B cell (primary cell): ENCODE measurements around the gene DSCAML1.

ENCODE experiments used
- EZH2 ChIP-seq: IDR thresholded peaks from 2 replicates; pipeline ENCODE4 v1.6.1; 2012; ENCODE audit warnings: borderline replicate concordance, low read depth, mild to moderate bottlenecking, moderate library complexity, low read length; ENCODE audit not compliant: insufficient read depth, poor library complexity, severe bottlenecking
- TF ChIP-seq, protein P1 (sequence below): fragments of 200-600 bp; IDR thresholded peaks from one replicate; pipeline ENCODE4 v1.8.0; 2022; ENCODE audit warnings: antibody characterized with exemption, mild to moderate bottlenecking

DNA sequence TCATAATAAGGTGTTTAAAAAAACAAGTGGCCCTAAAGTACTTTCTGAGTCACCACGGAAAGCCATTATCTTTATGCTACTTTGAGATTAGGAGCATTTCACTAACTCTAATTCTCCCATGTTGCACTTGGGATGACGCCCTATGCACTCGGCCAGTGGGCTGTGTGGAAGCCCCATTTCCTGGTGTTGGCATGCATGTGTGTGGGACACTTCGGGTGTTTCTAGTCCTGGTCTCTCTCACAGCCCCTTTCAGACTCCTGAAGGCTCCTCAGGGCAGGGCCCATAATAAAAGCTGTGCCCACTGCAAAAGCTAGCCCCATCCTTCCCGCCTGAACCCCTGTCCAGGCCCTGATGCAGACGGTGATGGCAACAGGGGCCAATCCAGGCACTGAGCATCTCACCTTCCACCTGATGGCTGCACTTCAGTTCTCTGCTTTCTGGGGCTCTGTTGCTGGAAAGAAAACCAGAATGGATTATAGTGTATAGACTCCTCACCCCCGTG lies 42.4 kb upstream of the DSCAML1 start:
- TF ChIP-seq, protein P1, sequence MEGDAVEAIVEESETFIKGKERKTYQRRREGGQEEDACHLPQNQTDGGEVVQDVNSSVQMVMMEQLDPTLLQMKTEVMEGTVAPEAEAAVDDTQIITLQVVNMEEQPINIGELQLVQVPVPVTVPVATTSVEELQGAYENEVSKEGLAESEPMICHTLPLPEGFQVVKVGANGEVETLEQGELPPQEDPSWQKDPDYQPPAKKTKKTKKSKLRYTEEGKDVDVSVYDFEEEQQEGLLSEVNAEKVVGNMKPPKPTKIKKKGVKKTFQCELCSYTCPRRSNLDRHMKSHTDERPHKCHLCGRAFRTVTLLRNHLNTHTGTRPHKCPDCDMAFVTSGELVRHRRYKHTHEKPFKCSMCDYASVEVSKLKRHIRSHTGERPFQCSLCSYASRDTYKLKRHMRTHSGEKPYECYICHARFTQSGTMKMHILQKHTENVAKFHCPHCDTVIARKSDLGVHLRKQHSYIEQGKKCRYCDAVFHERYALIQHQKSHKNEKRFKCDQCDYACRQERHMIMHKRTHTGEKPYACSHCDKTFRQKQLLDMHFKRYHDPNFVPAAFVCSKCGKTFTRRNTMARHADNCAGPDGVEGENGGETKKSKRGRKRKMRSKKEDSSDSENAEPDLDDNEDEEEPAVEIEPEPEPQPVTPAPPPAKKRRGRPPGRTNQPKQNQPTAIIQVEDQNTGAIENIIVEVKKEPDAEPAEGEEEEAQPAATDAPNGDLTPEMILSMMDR: no peak
- no peak for TF ChIP-seq EZH2
